GM12865 (cell line): ENCODE measurements around the gene MRPL58.
"Not testable (repeated sequence)": the region's sequence is repeated elsewhere in the genome, so short reads cannot be mapped to it uniquely, and the experiment has no call there.

Experiments used
- DNase-seq: peaks from one replicate; pipeline ENCODE4 v3.0.0; 2010; ENCODE audit warnings: low read depth
- H3K4me3 ChIP-seq: 2 replicates; pipeline ENCODE4 v1.5.1; 2011; ENCODE audit warnings: mild to moderate bottlenecking, low read depth, low read length, control low read depth
- CTCF ChIP-seq: IDR thresholded peaks from 2 replicates; pipeline ENCODE4 v1.5.1; 2011; ENCODE audit warnings: low read length, control low read depth, low read depth, inconsistent platforms; ENCODE audit not compliant: insufficient read depth; ENCODE audit errors: missing control alignments

MRPL58 gene

GRCh38 chr17:74999523-74999922 is 12.9 kb upstream of the MRPL58 start:
- TF ChIP-seq CTCF: no peak
- H3K4me3 ChIP-seq: no peak overlapping the region
- no peak for DNase-seq

- DNase-seq: no peak
- no peak for TF ChIP-seq CTCF
- H3K4me3 ChIP-seq: no peak overlapping the region
Observed at GRCh38 chr17:75001915-75002843, 10.3 kb upstream of the MRPL58 start.

GRCh38 chr17:75003070-75003956 is 9.2 kb upstream of the MRPL58 start:
- no peak overlapping the region for H3K4me3 ChIP-seq
- no peak for DNase-seq
- TF ChIP-seq CTCF: no peak

GRCh38 chr17:75003957-75004355 is 8.5 kb upstream of the MRPL58 start:
- TF ChIP-seq CTCF: no peak
- no peak for DNase-seq
- no peak overlapping the region for H3K4me3 ChIP-seq

GRCh38 chr17:75004371-75004770 is 8.1 kb upstream of the MRPL58 start:
- TF ChIP-seq CTCF: no peak
- DNase-seq: no peak
- H3K4me3 ChIP-seq: no peak overlapping the region

GRCh38 chr17:75005291-75005690 is 7.2 kb upstream of the MRPL58 start:
- DNase-seq: no peak
- no peak overlapping the region for H3K4me3 ChIP-seq
- TF ChIP-seq CTCF: no peak

- DNase-seq, H3K4me3 ChIP-seq: not testable (repeated sequence)
Observed at GRCh38 chr17:75006084-75006483, 6.4 kb upstream of the MRPL58 start.
